ENCODE measurements around the gene DNAAF5.

DNAAF5 gene

DNA sequence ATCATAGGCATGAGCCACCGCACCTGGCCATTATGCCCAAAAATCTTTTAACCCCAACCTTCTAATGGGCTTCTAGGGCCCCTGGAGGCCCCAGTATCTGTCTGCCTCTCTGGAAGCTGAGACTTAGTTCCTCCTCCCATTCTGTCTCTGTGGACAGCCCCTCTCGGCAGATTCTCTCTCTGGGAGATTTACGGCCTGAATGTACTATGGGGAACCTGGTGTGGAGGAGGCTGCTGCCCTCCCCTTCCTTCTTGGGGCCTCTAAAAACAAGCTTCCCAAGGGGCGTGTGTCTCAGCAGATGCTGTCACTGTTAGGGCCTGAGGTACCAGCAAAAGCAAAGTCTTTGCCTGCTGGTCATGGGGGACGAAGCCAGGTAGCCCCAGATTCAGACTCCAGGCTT lies 36.4 kb downstream of the DNAAF5 start:
- ATAC-seq (ENCODE audit: low read depth): no peak
- no peaks in the 10 kb centered on the region for H3K27me3 ChIP-seq (ENCODE audit: insufficient read depth, poor library complexity, severe bottlenecking)
- no peak overlapping the region for H3K4me3 ChIP-seq (ENCODE audit: severe bottlenecking)
- H3K27ac ChIP-seq (ENCODE audit: poor library complexity, severe bottlenecking): no peak overlapping the region
- DNase-seq (ENCODE audit: low spot score): no peak
- TF ChIP-seq, protein P1, sequence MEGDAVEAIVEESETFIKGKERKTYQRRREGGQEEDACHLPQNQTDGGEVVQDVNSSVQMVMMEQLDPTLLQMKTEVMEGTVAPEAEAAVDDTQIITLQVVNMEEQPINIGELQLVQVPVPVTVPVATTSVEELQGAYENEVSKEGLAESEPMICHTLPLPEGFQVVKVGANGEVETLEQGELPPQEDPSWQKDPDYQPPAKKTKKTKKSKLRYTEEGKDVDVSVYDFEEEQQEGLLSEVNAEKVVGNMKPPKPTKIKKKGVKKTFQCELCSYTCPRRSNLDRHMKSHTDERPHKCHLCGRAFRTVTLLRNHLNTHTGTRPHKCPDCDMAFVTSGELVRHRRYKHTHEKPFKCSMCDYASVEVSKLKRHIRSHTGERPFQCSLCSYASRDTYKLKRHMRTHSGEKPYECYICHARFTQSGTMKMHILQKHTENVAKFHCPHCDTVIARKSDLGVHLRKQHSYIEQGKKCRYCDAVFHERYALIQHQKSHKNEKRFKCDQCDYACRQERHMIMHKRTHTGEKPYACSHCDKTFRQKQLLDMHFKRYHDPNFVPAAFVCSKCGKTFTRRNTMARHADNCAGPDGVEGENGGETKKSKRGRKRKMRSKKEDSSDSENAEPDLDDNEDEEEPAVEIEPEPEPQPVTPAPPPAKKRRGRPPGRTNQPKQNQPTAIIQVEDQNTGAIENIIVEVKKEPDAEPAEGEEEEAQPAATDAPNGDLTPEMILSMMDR (IDR thresholded peaks at IDR 0.05; ENCODE audit: poor library complexity, severe bottlenecking): no peak
- H3K36me3 ChIP-seq (ENCODE audit: low read depth): peaks cover 71% of the 10 kb centered on the region
- H3K9me3 ChIP-seq (ENCODE audit: severe bottlenecking): no peaks in the 10 kb centered on the region
- H3K4me1 ChIP-seq (ENCODE audit: insufficient read depth, poor library complexity, severe bottlenecking): no peaks in the 10 kb centered on the region

DNA sequence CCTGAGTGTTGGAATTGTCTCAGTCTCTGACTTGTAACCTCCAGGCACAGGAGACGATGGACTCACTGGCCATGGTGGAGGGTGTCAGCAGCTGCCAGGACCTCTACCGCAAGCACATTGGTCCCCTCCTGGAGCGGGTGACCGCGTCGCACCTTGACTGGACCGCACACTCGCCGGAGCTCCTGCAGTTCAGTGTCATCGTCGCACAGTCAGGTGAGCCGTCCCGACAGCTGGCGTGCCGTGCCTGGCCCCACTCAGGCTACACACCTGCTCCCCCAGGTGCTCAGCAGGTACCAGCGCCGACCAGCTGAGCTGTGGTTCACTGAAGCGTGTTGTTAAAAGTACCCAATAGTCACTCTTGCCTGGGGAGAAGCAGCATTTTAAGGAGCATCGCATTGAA lies 37.3 kb downstream of the DNAAF5 start:
- TF ChIP-seq, protein P1 (IDR thresholded peaks at IDR 0.05; ENCODE audit: poor library complexity, severe bottlenecking): no peak
- Histone ChIP-seq H3K36me3 (ENCODE audit: low read depth) (peaks cover 62% of the 10 kb centered on the region), H3K4me3 (ENCODE audit: severe bottlenecking) (no peak overlapping the region), H3K9me3 (ENCODE audit: severe bottlenecking) (no peaks in the 10 kb centered on the region), H3K27ac (ENCODE audit: poor library complexity, severe bottlenecking) (no peak overlapping the region), H3K27me3 (ENCODE audit: insufficient read depth, poor library complexity, severe bottlenecking) (no peaks in the 10 kb centered on the region), H3K4me1 (ENCODE audit: insufficient read depth, poor library complexity, severe bottlenecking) (no peaks in the 10 kb centered on the region)
- ATAC-seq (ENCODE audit: low read depth): no peak
- no peak for DNase-seq (ENCODE audit: low spot score)

DNA sequence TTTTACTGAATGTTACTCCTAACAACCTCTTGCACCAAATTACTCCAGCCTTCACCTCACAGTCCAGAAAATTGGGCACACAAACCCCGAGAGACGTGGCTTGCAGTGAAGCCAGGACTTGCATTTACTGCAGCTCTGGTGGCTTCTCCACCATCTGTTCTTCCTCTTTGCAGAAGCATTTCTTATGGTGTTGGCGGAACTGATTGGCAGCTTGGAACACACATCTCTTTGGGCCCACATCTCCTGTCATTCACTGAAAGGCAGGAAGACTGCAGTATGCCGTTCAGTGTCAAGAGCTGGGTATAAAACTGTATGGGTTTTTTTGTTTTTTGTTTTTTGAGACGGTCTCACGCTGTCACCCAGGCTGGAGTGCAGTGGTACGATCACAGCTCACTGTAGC lies 38.9 kb downstream of the DNAAF5 start:
- H3K27me3 ChIP-seq (ENCODE audit: insufficient read depth, poor library complexity, severe bottlenecking): no peaks in the 10 kb centered on the region
- DNase-seq (ENCODE audit: low spot score) (no peak), ATAC-seq (ENCODE audit: low read depth) (no peak)
- no peak overlapping the region for H3K4me3 ChIP-seq (ENCODE audit: severe bottlenecking)
- peaks cover 48% of the 10 kb centered on the region for H3K36me3 ChIP-seq (ENCODE audit: low read depth)
- H3K9me3 ChIP-seq (ENCODE audit: severe bottlenecking): no peaks in the 10 kb centered on the region
- H3K4me1 ChIP-seq (ENCODE audit: insufficient read depth, poor library complexity, severe bottlenecking): no peaks in the 10 kb centered on the region
- no peak overlapping the region for H3K27ac ChIP-seq (ENCODE audit: poor library complexity, severe bottlenecking)
- TF ChIP-seq, protein P1 (IDR thresholded peaks at IDR 0.05; ENCODE audit: poor library complexity, severe bottlenecking): no peak

DNA sequence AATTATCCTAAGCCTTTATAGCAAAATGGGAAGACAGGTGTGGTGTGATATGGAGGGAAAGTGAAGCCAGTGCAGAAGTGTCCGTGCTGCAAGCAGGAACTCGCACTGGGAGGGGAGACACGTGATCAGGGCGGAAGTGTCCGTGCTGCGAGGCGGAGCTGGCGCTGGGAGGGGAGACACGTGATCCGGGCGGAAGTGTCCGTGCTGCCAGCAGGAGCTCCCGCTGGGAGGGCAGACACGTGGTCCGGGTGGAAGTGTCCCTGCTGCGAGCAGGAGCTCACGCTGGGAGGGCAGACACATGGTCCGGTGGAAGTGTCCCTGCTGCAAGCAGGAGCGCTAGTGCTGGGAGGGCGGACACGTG lies 41.1 kb downstream of the DNAAF5 start:
- Histone ChIP-seq H3K27ac (ENCODE audit: poor library complexity, severe bottlenecking) (peak overlapping the region; percentile 40), H3K9me3 (ENCODE audit: severe bottlenecking) (no peaks in the 10 kb centered on the region), H3K36me3 (ENCODE audit: low read depth) (peaks cover 39% of the 10 kb centered on the region), H3K27me3 (ENCODE audit: insufficient read depth, poor library complexity, severe bottlenecking) (no peaks in the 10 kb centered on the region), H3K4me1 (ENCODE audit: insufficient read depth, poor library complexity, severe bottlenecking) (no peaks in the 10 kb centered on the region), H3K4me3 (ENCODE audit: severe bottlenecking) (peak overlapping the region; percentile 4)
- ATAC-seq (ENCODE audit: low read depth): peak; percentile 70
- TF ChIP-seq, protein P1 (IDR thresholded peaks at IDR 0.05; ENCODE audit: poor library complexity, severe bottlenecking): no peak
- DNase-seq (ENCODE audit: low spot score): no peak

DNA sequence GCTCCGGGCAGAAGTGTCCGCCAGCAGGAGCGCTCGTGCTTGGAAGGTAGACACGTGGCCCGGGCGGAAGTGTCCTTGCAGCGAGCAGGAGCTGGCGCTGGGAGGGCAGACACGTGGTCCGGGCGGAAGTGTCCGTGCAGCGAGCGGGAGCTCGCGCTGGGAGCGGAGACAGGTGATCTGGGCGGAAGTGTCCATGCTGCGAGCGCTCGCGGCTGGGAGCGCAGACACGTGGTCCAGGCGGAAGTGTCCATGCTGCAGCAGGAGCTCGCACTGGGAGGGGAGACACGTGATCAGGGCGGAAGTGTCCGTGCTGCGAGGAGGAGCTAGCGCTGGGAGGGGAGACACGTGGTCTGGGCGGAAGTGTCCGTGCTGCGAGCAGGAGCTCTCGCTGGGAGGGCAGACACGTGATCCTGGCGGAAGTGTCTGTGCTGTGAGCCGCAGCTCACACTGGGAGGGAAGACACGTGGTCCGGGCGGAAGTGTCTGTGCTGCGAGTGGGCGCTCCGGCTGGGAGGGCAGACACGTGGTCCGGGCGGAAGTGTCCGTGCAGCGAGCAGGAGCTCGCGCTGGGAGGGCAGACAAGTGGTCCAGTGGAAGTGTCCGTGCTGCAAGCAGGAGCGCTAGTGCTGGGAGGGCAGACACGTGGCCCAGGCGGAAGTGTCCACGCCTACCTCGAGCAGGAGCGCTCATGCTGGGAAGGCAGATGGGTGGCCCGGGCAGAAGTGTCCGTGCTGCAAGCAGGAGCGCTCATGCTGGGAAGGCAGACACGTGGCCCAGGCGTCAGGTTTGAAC lies 41.6 kb downstream of the DNAAF5 start:
- H3K27ac ChIP-seq (ENCODE audit: poor library complexity, severe bottlenecking): peak overlapping the region; percentile 40
- ATAC-seq (ENCODE audit: low read depth) (peak; percentile 75), DNase-seq (ENCODE audit: low spot score) (peak; percentile 86)
- peaks cover 38% of the 10 kb centered on the region for H3K36me3 ChIP-seq (ENCODE audit: low read depth)
- H3K4me3 ChIP-seq (ENCODE audit: severe bottlenecking): peak overlapping the region; percentile 4
- TF ChIP-seq, protein P1 (IDR thresholded peaks at IDR 0.05; ENCODE audit: poor library complexity, severe bottlenecking): no peak
- no peaks in the 10 kb centered on the region for H3K27me3 ChIP-seq (ENCODE audit: insufficient read depth, poor library complexity, severe bottlenecking)
- H3K4me1 ChIP-seq (ENCODE audit: insufficient read depth, poor library complexity, severe bottlenecking): no peaks in the 10 kb centered on the region
- H3K9me3 ChIP-seq (ENCODE audit: severe bottlenecking): no peaks in the 10 kb centered on the region

All from RWPE2 (cell line).